ENCODE measurements around the gene NTRK1. TPM values are rescaled to one million over a fixed set of nuclear protein-coding genes. Genes with fewer than 3 reads are reported as not detected.

NTRK1 gene
- total RNA-seq, 6 experiments from 2014 or later, result 0.10 TPM; not detected in 5

DNA sequence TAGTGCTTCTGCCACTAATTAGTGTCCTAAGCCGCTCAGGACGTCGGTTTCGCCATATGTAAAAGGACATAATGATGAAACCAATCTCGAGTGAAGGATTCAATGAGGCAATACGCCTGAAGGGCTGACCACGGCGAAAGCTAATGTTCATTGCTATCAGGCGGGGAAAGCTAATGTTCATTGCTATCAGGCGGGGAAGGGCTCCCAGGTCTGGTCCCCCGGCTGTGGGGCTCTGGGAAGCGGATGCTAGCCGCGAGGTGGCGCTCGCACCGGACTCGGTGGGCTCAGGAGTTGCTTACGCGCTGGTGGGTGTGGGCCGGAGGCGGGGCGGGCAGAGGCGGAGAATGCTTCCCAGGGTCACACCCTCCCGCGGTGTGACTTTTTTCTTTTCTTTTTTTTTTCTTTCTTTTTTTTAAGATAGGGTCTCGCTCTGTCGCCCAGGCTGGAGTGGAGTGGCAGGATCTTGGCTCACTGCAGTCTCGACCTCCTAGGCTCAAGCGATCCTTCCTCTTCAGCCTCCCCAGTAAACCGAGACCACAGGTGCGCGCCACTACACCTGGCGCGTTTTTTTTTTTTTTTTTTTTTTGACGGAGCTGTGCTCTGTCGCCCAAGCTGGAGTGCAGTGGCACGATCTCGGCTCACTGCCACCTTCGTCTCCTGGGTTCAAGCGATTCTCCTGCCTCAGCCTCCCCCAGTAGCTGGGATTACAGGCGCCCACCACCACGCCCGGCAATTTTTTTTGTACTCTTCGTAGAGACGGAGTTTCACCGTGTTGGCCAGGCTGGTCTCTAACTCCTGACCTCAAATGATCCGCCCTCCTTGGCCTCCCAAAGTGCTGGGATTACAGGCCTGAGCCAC, 31.8 kb downstream of the NTRK1 start:
- H3K9me3 Mint-ChIP-seq, result no peaks in the 10 kb centered on the region
- peaks cover 36% of the 10 kb centered on the region for H3K4me1 Mint-ChIP-seq (ENCODE audit: low read depth)
- peak overlapping the region; percentile 38; the same call in 1 of the 2 replicates for H3K27ac Mint-ChIP-seq
- H3K27me3 Mint-ChIP-seq (ENCODE audit: insufficient read depth), result peaks cover 1% of the 10 kb centered on the region; the same call in 1 of the 2 replicates
- peak overlapping the region; percentile 62 for H3K4me3 Mint-ChIP-seq
- TF ChIP-seq, protein P1, sequence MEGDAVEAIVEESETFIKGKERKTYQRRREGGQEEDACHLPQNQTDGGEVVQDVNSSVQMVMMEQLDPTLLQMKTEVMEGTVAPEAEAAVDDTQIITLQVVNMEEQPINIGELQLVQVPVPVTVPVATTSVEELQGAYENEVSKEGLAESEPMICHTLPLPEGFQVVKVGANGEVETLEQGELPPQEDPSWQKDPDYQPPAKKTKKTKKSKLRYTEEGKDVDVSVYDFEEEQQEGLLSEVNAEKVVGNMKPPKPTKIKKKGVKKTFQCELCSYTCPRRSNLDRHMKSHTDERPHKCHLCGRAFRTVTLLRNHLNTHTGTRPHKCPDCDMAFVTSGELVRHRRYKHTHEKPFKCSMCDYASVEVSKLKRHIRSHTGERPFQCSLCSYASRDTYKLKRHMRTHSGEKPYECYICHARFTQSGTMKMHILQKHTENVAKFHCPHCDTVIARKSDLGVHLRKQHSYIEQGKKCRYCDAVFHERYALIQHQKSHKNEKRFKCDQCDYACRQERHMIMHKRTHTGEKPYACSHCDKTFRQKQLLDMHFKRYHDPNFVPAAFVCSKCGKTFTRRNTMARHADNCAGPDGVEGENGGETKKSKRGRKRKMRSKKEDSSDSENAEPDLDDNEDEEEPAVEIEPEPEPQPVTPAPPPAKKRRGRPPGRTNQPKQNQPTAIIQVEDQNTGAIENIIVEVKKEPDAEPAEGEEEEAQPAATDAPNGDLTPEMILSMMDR (IDR thresholded peaks at IDR 0.05), result peak; percentile 94
- DNase-seq, result peak; percentile 80
- H3K36me3 Mint-ChIP-seq (ENCODE audit: low read depth), result no peaks in the 10 kb centered on the region

DNA sequence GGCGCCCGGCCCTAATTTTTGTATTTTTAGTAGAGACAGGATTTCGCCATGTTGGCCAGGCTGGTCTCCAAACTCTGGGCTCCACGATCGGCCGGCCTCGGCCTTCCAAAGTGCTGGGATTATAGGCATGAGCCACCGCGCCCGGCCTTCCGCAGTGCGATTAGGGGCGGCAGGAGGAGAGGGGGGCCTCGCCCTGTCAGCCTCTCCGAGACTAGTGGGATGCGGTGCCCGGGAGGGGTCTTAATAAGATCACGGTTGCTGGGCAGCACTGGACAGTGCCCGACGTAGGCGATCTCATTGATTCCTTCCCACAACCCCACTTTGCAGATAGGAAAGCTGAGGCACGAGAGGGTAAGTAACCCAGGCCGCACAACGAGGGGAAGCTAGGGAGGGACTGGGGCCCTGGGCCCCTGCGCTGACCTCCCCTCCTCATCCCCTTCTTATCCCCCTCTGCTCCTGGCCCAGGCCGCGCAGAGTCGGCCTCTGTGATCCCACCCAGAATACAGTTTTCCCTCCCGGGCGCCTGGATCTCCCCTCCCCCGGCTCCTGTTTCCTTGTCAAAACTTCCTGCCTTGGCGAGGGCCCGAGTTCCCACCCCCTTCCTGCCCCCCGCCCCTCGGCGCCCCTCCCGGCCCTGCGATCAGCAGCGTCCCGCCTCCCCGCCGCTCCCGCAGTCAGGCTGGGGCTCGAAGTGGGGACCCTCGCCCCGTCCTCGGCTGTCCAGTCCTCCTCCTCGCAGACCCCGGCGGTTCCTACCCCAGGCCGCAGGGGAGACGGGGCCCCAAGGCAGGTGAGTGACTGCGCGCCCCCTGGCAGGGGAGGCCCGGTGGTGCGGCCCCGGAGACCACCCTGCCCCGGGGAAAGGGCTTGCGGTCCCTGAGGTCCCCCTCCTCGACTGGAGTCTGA, 32.6 kb downstream of the NTRK1 start, which contains the start of gene PEAR1:
Gene PEAR1 (plus strand): TSS at position 671 of the 906 bp plus-strand sequence. CDS start 10,209 bp downstream, outside the sequence.
- no peaks in the 10 kb centered on the region; the same call in 1 of the 2 replicates for H3K27me3 Mint-ChIP-seq (ENCODE audit: insufficient read depth)
- H3K4me3 Mint-ChIP-seq, result peak within 1 kb of the TSS; percentile 82; the same call in 1 of the 2 replicates

DNA sequence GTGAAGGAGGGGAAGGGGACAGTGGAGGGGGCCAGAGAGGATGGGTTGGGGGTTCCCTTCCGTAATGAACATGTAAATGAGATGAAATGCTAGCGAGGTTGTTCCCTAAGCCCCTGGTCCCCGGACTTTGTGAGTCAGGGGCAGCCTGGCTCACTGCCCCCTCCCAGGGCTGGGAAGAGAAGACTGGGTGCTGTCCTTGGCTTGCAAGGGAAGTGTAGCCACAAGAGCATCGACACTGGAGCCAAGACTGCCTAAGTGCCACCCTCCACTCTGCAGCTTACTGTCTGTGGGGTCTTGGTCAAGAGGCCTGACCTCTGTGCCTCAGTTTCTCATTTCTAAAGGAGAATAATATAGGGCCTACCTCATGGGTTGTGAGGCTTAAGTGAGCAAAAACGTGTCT, 33.3 kb downstream of the NTRK1 start:
- Mint-ChIP-seq H3K4me3 (peak overlapping the region; percentile 82; the same call in 1 of the 2 replicates), H3K9me3 (no peaks in the 10 kb centered on the region), H3K27me3 (ENCODE audit: insufficient read depth) (no peaks in the 10 kb centered on the region; the same call in 1 of the 2 replicates), H3K4me1 (ENCODE audit: low read depth) (peaks cover 51% of the 10 kb centered on the region), H3K36me3 (ENCODE audit: low read depth) (peaks cover 7% of the 10 kb centered on the region; the same call in 1 of the 2 replicates), H3K27ac (peak overlapping the region; percentile 95)
- TF ChIP-seq, protein P1 (IDR thresholded peaks at IDR 0.05), result 0 out of 2 replicates have a peak, but pooled peaks have one; percentile 1
- DNase-seq, result no peak

More for the DNA sequence above, 32.6 kb downstream of the NTRK1 start, which contains the start of gene PEAR1:
- Mint-ChIP-seq H3K36me3 (ENCODE audit: low read depth) (peaks cover under 1% of the 10 kb centered on the region; the same call in 1 of the 2 replicates), H3K9me3 (no peaks in the 10 kb centered on the region), H3K4me1 (ENCODE audit: low read depth) (peaks cover 44% of the 10 kb centered on the region), H3K27ac (peak within 1 kb of the TSS; percentile 95)
- TF ChIP-seq, protein P1 (IDR thresholded peaks at IDR 0.05), result peak; percentile 26; the same call in 1 of the 2 replicates
- no peak for DNase-seq

DNA sequence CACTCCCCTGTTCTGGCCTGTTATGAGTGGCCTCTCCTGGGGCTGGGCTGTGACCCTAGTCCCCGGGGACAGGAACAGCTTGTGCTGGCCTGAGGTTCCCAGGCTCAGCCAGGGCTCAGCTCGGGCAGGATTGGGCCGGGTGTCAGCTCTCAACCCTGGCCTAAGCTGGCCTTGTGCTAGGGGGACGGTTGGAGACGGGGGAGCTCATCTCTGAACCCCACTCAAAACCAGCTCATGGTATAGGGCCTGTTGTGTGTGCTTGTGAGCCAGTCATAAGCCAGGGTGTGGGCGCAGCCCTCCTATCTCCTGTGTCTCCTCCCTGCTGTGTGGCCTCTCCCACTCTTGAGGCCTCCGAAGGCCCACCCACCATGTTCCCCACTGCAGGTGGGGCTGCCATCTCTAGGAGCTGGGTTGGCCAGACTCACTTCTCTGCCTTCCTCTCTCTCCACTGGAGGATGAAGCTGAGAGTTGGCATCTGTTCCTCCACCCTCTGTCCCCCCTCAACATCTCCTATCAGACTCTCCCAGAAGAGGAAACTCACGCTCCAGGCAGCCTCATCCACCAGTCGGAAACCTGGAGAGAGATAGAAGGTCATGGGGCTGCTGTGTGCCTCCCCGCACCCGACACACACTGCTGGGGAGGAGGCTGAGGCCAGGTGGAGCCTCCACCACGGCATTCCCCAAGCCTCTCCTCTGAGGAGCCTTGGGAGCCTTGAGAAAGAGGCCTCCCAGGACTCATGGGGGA, 34.2 kb downstream of the NTRK1 start:
- no peak for DNase-seq
- no peaks in the 10 kb centered on the region for H3K9me3 Mint-ChIP-seq
- H3K4me1 Mint-ChIP-seq (ENCODE audit: low read depth), result peaks cover 53% of the 10 kb centered on the region
- H3K36me3 Mint-ChIP-seq (ENCODE audit: low read depth), result peaks cover 7% of the 10 kb centered on the region; the same call in 1 of the 2 replicates
- H3K4me3 Mint-ChIP-seq, result peak overlapping the region; percentile 82; the same call in 1 of the 2 replicates
- H3K27ac Mint-ChIP-seq, result peak overlapping the region; percentile 95
- no peaks in the 10 kb centered on the region; the same call in none of the 2 replicates for H3K27me3 Mint-ChIP-seq (ENCODE audit: insufficient read depth)
- TF ChIP-seq, protein P1 (IDR thresholded peaks at IDR 0.05), result no peak

All from HFFc6 (cell line).